SH-SY5Y (cell line): Measurements from ENCODE around the gene CD177.

Source experiments
- GATA2 ChIP-seq: IDR thresholded peaks from 2 replicates; pipeline ENCODE4 v1.6.1; 2011; ENCODE audit warnings: mild to moderate bottlenecking, low read depth, low read length
- GATA3 ChIP-seq: IDR thresholded peaks from 2 replicates; pipeline ENCODE4 v1.6.1; 2011; ENCODE audit warnings: low read depth, mild to moderate bottlenecking, low read length, moderate library complexity

DNA sequence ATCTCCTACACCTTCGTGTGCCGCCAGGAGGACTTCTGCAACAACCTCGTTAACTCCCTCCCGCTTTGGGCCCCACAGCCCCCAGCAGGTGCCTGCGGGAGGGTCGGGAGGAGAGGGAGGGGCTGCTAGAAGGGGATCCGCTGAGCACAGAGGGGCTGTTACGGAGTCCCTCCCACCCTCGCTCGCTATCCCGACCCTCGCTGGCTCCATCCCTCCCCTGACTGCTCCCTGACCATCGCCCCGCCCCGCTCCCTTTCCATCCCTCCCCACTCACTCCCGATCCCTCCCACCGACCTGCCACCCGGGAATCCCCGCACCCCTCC, 780 bp downstream of the CD177 start:
- TF ChIP-seq GATA2, result no peak
- no peak for TF ChIP-seq GATA3
